Activated CD4-positive, alpha-beta T cell treated with anti-CD3 and anti-CD28 coated beads for 36 hours (primary cell): ENCODE data around the gene DNAJC10. TPM values are rescaled to one million over a fixed set of nuclear protein-coding genes. Genes with fewer than 3 reads are reported as not detected.
A peak's percentile ranks its signal among the peaks of the same experiment; 100 is the strongest.
"Not testable (repeated sequence)": the region's sequence is repeated elsewhere in the genome, so short reads cannot be mapped to it uniquely, and the experiment has no call there.

Experiments
- ATAC-seq: fragments of 200-7000 bp; cut with Tn5 transposase; one replicate; pipeline ENCODE4 v1.10.0; 2021; ENCODE audit warnings: mild to moderate bottlenecking, moderate library complexity
- CTCF ChIA-PET: fragments of 350-600 bp; sonication (Branson Sonifier 250); formaldehyde crosslinking; loops from one replicate; lab custom pipeline; 2021; ENCODE audit warnings: antibody characterized with exemption; lab: Charles Lee
- POLR2A ChIA-PET: fragments of 350-600 bp; sonication (Branson Sonifier 250); formaldehyde crosslinking; loops from one replicate; lab custom pipeline; 2021; ENCODE audit warnings: antibody characterized with exemption, inconsistent platforms; lab: Charles Lee
- DNase-seq: peaks from one replicate; pipeline ENCODE4 v3.0.0-alpha.2; 2020
- H3K27ac Mint-ChIP-seq: one replicate; pipeline ENCODE4 v1.8.0; 2021; ENCODE audit warnings: mixed read lengths
- H3K27me3 Mint-ChIP-seq: one replicate; pipeline ENCODE4 v1.8.0; 2021; ENCODE audit warnings: mixed read lengths
- H3K36me3 Mint-ChIP-seq: one replicate; pipeline ENCODE4 v1.8.0; 2021; ENCODE audit warnings: low read depth, mixed read lengths
- H3K4me1 Mint-ChIP-seq: one replicate; pipeline ENCODE4 v1.8.0; 2021; ENCODE audit warnings: mixed read lengths
- H3K4me3 Mint-ChIP-seq: one replicate; pipeline ENCODE4 v1.8.0; 2021; ENCODE audit warnings: mild to moderate bottlenecking, moderate library complexity, mixed read lengths
- H3K9me3 Mint-ChIP-seq: one replicate; pipeline ENCODE4 v1.8.0; 2021; ENCODE audit warnings: low read depth, mixed read lengths
- intact Hi-C, 2 experiments: fragments of 100-400 bp; cut with DNase I in 1 of 2; cut with micrococcal nuclease in 1 of 2; formaldehyde crosslinking; loops; one replicate each; pipeline versions ENCODE4 v1.14.2 to v1.15.1; 2022 to 2024; cut with DNase I, micrococcal nuclease
- total RNA-seq, 2 experiments: library from RNA; stranded (reverse); gene quantifications; one replicate each; pipeline ENCODE4 v1.2.3, GENCODE V29; 2021

Gene DNAJC10
- total RNA-seq, 2 experiments from 2014 or later, result 41.7 to 48.9 TPM

DNA sequence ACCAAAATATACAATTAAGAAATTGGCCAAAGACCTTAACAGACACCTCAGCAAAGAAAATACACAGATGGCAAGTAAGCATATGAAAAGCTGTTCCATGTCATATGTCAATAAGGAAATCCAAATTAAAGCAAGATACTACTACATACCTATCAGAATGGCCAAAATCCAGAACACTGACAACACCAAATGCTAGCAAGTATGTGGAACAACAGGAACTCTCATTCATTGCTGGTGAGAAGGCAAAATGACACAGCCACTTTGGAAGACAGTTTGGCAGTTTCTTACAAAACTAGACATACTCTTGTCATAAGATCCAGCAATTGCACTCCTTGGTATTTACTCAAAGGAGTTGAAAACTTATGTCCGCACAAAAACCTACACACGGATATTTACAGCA lies 20.3 kb upstream of the DNAJC10 start:
- Mint-ChIP-seq H3K4me3 (no peak overlapping the region), H3K9me3 (no peaks in the 10 kb centered on the region), H3K36me3 (no peaks in the 10 kb centered on the region), H3K4me1 (no peaks in the 10 kb centered on the region), H3K27ac (no peak overlapping the region), H3K27me3 (peaks cover 6% of the 10 kb centered on the region)
- ChIA-PET CTCF (no interaction called here), POLR2A (no interaction called here)
- DNase-seq, result no peak
- no peak for ATAC-seq
- intact Hi-C loops, result no loop called here

DNA sequence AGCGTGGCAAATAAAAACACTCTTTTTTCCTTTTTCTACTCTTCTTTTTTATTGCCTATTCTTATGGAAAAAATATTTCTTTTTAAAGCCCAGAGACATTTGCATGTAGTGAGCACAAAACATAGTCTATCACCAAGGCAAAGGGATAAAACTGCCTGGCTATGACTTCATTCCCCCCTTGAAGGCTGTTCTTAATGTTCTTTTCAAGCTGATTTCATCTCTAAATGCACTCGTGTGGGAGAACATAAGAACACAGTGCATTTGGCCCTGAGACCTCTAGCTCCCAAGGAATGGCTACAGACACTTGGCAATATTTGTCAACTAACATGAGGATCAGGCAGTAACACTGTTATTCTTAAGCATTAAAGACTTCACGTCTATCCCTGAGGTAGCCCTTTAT lies 17.4 kb upstream of the DNAJC10 start:
- DNase-seq (no peak), ATAC-seq (no peak)
- no peaks in the 10 kb centered on the region for H3K36me3 Mint-ChIP-seq
- H3K4me3 Mint-ChIP-seq, result no peak overlapping the region
- H3K27ac Mint-ChIP-seq, result no peak overlapping the region
- ChIA-PET POLR2A (no interaction called here), CTCF (interaction anchor here (1.0 kb wide), 1 partner anchor 18 kb away, joined by 3 read pairs; no protein-coding TSS in a partner anchor)
- no peaks in the 10 kb centered on the region for H3K9me3 Mint-ChIP-seq
- intact Hi-C loops, result no loop called here
- no peaks in the 10 kb centered on the region for H3K4me1 Mint-ChIP-seq
- peaks cover 8% of the 10 kb centered on the region for H3K27me3 Mint-ChIP-seq

DNA sequence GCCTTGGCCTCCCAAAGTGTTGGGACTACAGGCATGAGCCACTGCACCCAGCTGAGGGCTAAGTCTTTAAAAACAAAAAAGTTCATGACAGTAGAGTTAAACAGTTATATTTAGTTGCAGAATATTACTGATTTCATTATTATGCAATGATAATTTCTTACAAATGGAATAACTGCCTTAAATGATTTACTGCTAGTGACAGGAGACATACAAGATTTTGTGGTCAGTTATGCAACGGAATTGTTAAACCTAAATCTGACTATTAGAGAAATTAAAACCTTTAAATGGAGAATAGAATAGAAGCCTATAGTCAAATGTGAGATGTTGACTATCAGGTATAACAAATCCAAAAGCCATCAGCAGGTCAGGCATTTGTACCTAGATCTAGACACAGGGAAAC lies 10.3 kb upstream of the DNAJC10 start:
- Mint-ChIP-seq H3K4me1 (no peaks in the 10 kb centered on the region), H3K27ac (no peak overlapping the region), H3K9me3 (no peaks in the 10 kb centered on the region), H3K27me3 (peaks cover 12% of the 10 kb centered on the region), H3K4me3 (no peak overlapping the region), H3K36me3 (no peaks in the 10 kb centered on the region)
- no peak for ATAC-seq
- ChIA-PET POLR2A (no interaction called here), CTCF (no interaction called here)
- intact Hi-C loops, result no loop called here
- no peak for DNase-seq

DNA sequence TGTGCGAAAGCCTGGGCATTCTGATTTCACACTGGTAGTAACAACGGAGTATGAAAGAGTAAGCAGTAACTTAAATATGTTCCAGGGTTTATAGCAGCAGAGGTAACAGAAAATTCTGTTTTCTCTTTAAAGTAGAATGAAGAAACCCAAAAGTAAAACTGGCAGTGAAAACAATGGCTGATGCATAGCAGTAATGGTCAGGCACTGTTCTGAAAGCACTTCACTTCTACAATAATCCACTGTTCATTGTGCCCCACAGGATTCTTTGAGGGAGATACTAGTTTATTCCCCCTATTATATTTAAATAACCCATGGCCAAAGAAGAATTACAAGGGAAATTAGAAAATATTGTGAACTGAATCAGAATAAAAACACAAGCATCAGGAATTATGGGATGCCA lies 9.3 kb upstream of the DNAJC10 start:
- intact Hi-C loops, result no loop called here
- no peaks in the 10 kb centered on the region for H3K4me1 Mint-ChIP-seq
- H3K4me3 Mint-ChIP-seq, result no peak overlapping the region
- CTCF ChIA-PET, result interaction anchor here (1.8 kb wide), 1 partner anchor 10 kb away, joined by 4 read pairs; no protein-coding TSS in a partner anchor
- DNase-seq (no peak), ATAC-seq (no peak)
- H3K27me3 Mint-ChIP-seq, result peaks cover 15% of the 10 kb centered on the region
- POLR2A ChIA-PET, result no interaction called here
- no peaks in the 10 kb centered on the region for H3K9me3 Mint-ChIP-seq
- no peaks in the 10 kb centered on the region for H3K36me3 Mint-ChIP-seq
- no peak overlapping the region for H3K27ac Mint-ChIP-seq

DNA sequence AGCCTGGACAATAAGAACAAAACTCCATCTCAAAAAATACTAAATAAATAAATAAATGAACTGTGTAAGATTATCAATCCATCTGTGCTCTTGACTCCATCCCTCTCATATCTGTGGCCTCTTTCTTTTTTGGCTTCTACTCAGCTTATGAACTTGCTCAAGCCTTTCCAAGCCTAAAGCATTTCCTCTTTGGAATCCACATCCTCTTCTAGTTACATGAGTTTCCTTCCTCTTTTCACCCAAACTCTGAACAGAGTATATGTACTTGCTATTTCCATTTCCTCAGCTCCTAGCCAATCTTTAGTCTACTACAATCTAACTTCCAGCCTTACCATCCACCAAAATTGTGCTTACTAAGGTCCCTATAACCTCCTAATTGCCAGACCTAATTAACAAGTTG lies 2.5 kb upstream of the DNAJC10 start:
- no peak for DNase-seq
- Mint-ChIP-seq H3K27ac (no peak overlapping the region), H3K4me1 (peaks cover 3% of the 10 kb centered on the region), H3K9me3 (no peaks in the 10 kb centered on the region), H3K36me3 (peaks cover 2% of the 10 kb centered on the region), H3K27me3 (peaks cover 5% of the 10 kb centered on the region), H3K4me3 (no peak overlapping the region)
- ChIA-PET CTCF (interaction anchor here (0.6 to 1.0 kb wide), 2 partner anchors 22 to 534 kb away, joined by 3 to 4 read pairs; no protein-coding TSS in a partner anchor), POLR2A (no interaction called here)
- no peak for ATAC-seq
- intact Hi-C loops, result no loop called here

DNA sequence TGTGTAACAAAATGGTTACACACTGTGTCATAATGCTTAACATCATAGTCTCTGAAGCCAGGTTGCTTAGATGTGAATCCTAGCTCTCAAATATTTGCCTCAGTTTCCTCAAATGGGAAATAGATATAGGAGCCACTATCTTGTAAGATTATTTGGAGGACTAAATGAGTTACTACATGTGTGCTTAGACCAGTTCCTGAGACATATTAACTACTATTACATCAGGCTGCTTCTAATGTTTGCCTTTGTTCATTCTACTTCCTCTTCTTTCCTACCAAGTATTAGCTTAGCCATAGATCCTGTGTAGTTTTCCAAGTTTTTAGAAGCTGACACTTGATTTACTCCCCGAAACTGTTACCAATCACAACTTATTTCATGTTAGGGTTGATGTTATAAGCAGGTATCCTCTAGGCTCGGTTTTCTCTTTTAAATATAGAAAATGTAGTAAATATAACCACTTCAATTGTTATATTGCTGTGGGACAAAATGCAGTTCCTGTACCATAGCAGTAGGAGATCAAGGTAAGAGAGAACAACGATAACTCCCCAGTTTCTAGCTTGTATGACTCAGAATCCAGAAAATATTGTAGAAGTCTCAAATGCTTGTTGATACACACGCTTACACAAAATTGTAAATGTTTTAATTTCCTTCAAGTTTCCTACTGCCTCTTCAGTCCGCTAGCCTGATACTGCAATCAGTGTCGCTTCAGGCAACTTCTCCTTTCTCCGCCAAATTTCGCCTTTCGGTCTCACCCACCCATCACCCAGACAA lies 751 bp upstream of the DNAJC10 start:
- Mint-ChIP-seq H3K27me3 (peaks cover 5% of the 10 kb centered on the region), H3K4me1 (peaks cover 3% of the 10 kb centered on the region), H3K9me3 (no peaks in the 10 kb centered on the region), H3K36me3 (peaks cover 2% of the 10 kb centered on the region), H3K4me3 (no peak overlapping the region), H3K27ac (no peak overlapping the region)
- no peak for DNase-seq
- ChIA-PET CTCF (interaction anchor here (1.4 to 1.5 kb wide), 2 partner anchors 17 to 48 kb away, joined by 3 to 7 read pairs; no protein-coding TSS in a partner anchor), POLR2A (interaction anchor here (0.5 kb wide), 1 partner anchor 66 kb away, joined by 4 read pairs; no protein-coding TSS in a partner anchor)
- ATAC-seq, result peak; percentile 37
- intact Hi-C loops, result loop anchor here (2.0 to 5.0 kb wide), 4 partner anchors 322 to 1733 kb away; partner anchors contain the start of genes DUSP19 (in 1 of the 2), ITPRID2 (in 1 of the 2), NCKAP1 (in 1 of the 2) and UBE2E3 (in 1 of the 2)

DNA sequence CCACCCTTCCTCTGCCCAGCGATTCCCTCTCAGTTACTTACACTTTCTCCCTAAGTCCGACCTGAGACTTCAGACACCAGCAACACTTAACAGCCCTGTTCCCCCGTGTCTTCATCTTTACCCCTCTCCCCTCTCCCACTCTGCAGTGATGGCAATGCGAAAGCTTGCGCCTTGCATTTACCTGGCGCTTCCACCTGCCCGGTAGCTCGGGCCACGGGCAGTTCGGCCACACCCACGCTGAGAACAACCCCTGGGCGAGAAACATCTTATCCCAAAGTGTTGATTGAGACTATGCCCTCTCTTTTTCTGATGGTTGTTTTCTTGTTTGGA lies 558 bp downstream of the DNAJC10 start:
- ChIA-PET POLR2A (interaction anchor here (0.6 kb wide), 1 partner anchor 927 kb away, joined by 3 read pairs; no protein-coding TSS in a partner anchor), CTCF (interaction anchor here (0.8 to 1.6 kb wide), 3 partner anchors 9 to 154 kb away, joined by 4 to 7 read pairs (median 4); no protein-coding TSS in a partner anchor)
- Mint-ChIP-seq H3K4me3 (no peak overlapping the region), H3K9me3 (no peaks in the 10 kb centered on the region), H3K4me1 (peaks cover 3% of the 10 kb centered on the region), H3K36me3 (peaks cover 4% of the 10 kb centered on the region), H3K27ac (no peak overlapping the region), H3K27me3 (no peaks in the 10 kb centered on the region)
- DNase-seq (peak; percentile 24), ATAC-seq (no peak)
- intact Hi-C loops, result loop anchor here (1.0 to 5.0 kb wide), 7 partner anchors 49 to 1734 kb away; partner anchors contain the start of genes NCKAP1 (in 2 of the 2), NUP35 (in 2 of the 2), ITPRID2 (in 1 of the 2) and UBE2E3 (in 1 of the 2)

DNA sequence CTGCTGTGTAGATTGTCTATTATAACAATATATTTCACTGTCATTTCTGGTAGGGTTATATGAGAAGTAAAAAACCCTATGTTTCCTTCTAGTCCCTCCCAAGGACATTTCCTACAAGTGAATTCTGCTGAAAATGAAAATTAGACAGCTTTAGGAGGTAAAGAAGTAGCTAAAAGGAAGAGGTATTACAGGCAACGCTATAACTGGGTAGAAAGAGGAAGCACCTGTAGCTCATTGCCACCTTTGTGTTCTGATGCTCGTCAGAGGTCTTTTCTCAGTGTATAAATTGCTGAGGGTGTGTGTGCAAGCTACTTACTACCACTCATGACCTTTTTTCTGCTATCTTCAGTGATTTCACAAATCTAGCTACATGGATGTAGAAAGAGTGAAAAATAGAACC lies 1.4 kb downstream of the DNAJC10 start:
- ATAC-seq, result no peak
- intact Hi-C loops, result loop anchor here (2.0 to 5.0 kb wide), 5 partner anchors 51 to 1735 kb away; partner anchors contain the start of genes NUP35 (in 2 of the 2), ITPRID2 (in 1 of the 2), NCKAP1 (in 1 of the 2) and UBE2E3 (in 1 of the 2)

DNA sequence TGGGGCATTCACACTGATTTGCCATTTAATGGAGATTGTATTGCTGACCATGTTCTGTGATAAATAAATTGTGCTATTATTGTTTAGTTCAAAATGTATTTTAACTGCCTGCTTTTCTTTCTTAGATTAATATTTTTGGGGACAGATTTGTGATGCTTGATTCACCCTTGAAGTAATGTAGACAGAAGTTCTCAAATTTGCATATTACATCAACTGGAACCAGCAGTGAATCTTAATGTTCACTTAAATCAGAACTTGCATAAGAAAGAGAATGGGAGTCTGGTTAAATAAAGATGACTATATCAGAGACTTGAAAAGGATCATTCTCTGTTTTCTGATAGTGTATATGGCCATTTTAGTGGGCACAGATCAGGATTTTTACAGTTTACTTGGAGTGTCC lies 1.8 kb downstream of the DNAJC10 start:
- ATAC-seq, result no peak
- Mint-ChIP-seq H3K4me3 (no peak overlapping the region), H3K9me3 (no peaks in the 10 kb centered on the region), H3K27me3 (no peaks in the 10 kb centered on the region), H3K27ac (no peak overlapping the region), H3K4me1 (peaks cover 3% of the 10 kb centered on the region), H3K36me3 (peaks cover 4% of the 10 kb centered on the region)
- intact Hi-C loops, result loop anchor here (2.0 to 5.0 kb wide), 5 partner anchors 51 to 1736 kb away; partner anchors contain the start of genes NUP35 (in 2 of the 2), ITPRID2 (in 1 of the 2), NCKAP1 (in 1 of the 2) and UBE2E3 (in 1 of the 2)
- ChIA-PET POLR2A (no interaction called here), CTCF (interaction anchor here (1.6 kb wide), 1 partner anchor 10 kb away, joined by 4 read pairs; no protein-coding TSS in a partner anchor)
- DNase-seq, result no peak

More for the DNA sequence above, 1.4 kb downstream of the DNAJC10 start:
- no peaks in the 10 kb centered on the region for H3K9me3 Mint-ChIP-seq
- DNase-seq, result no peak
- H3K27me3 Mint-ChIP-seq, result no peaks in the 10 kb centered on the region
- POLR2A ChIA-PET, result interaction anchor here (0.6 kb wide), 1 partner anchor 928 kb away, joined by 3 read pairs; no protein-coding TSS in a partner anchor
- H3K4me1 Mint-ChIP-seq, result peaks cover 3% of the 10 kb centered on the region
- CTCF ChIA-PET, result interaction anchor here (1.6 kb wide), 1 partner anchor 10 kb away, joined by 4 read pairs; no protein-coding TSS in a partner anchor
- H3K27ac Mint-ChIP-seq, result no peak overlapping the region
- H3K36me3 Mint-ChIP-seq, result peaks cover 4% of the 10 kb centered on the region
- H3K4me3 Mint-ChIP-seq, result no peak overlapping the region

DNA sequence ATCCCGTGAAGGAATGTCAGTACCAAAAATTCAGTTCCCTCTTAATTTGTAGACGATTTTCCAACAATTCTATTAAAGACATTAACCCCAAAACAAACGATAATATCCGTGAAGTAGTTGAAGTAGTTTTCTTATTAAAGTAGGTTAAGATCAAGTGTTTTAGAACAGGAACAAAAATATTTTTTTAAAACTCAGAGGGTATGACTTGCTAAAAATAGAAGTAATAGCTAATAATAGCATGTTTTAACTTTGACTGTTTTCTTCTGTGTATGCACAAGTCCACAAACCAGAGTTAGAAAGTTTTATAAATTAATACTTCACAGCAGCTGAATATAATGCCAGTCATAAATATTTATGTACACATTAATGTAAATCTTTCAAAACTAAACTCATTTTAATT lies 2.4 kb downstream of the DNAJC10 start:
- H3K4me1 Mint-ChIP-seq, result peaks cover 3% of the 10 kb centered on the region
- H3K9me3 Mint-ChIP-seq, result no peaks in the 10 kb centered on the region
- no peak for ATAC-seq
- ChIA-PET POLR2A (interaction anchor here (0.7 kb wide), 1 partner anchor 1738 kb away, joined by 7 read pairs; the partner anchor contains the start of gene UBE2E3), CTCF (interaction anchor here (0.8 kb wide), 1 partner anchor 51 kb away, joined by 3 read pairs; no protein-coding TSS in a partner anchor)
- peaks cover 8% of the 10 kb centered on the region for H3K36me3 Mint-ChIP-seq
- intact Hi-C loops, result loop anchor here (5.0 kb wide), 3 partner anchors 319 to 1736 kb away; partner anchors contain the start of genes ITPRID2 (in 1 of the 2), NCKAP1 (in 1 of the 2) and UBE2E3 (in 1 of the 2)
- H3K27ac Mint-ChIP-seq, result no peak overlapping the region
- H3K4me3 Mint-ChIP-seq, result no peak overlapping the region
- DNase-seq, result no peak
- no peaks in the 10 kb centered on the region for H3K27me3 Mint-ChIP-seq

DNA sequence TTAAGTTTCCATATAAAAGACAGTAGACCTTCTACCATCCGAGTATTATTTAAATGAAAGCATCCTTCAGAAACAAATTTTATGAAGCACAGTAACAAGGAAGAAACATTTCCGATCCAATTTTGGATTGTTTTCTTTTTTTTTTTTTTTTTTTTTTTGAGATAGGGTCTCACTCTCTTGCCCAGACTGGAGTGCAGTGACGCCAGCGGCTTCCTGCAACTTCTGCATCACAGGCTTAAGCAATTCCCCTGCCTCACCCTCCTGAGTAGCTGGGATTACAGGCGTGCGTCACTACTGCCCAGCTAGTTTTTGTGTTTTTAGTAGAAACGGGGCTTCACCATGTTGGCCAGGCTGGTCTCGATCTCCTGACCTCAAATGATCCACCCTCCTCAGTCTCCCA lies 3.1 kb downstream of the DNAJC10 start:
- CTCF ChIA-PET, result interaction anchor here (0.8 to 1.9 kb wide), 2 partner anchors 50 to 52 kb away, joined by 3 to 4 read pairs; no protein-coding TSS in a partner anchor
- not testable (repeated sequence) for H3K27me3 Mint-ChIP-seq, ATAC-seq, H3K4me3 Mint-ChIP-seq, DNase-seq, H3K27ac Mint-ChIP-seq, H3K4me1 Mint-ChIP-seq, H3K9me3 Mint-ChIP-seq
- H3K36me3 Mint-ChIP-seq, result peaks cover 13% of the 10 kb centered on the region
- POLR2A ChIA-PET, result interaction anchor here (0.7 kb wide), 1 partner anchor 1739 kb away, joined by 7 read pairs; the partner anchor contains the start of gene UBE2E3
- intact Hi-C loops, result loop anchor here (5.0 kb wide), 3 partner anchors 318 to 1737 kb away; partner anchors contain the start of genes ITPRID2 (in 1 of the 2), NCKAP1 (in 1 of the 2) and UBE2E3 (in 1 of the 2)
